WTC11 (cell line): ENCODE data around the gene ANO7. TPM values are rescaled to one million over a fixed set of nuclear protein-coding genes. Genes with fewer than 3 reads are reported as not detected.

Experiments
- ATAC-seq: fragments of 200-7000 bp; cut with Tn5 transposase; 2 replicates; pipeline ENCODE4 v1.10.0; 2021; ENCODE audit warnings: mild to moderate bottlenecking, moderate library complexity
- CTCF ChIA-PET: fragments of 300-600 bp; sonication (Branson Sonifier 250); formaldehyde crosslinking; loops from one replicate; lab custom pipeline; 2021; ENCODE audit warnings: antibody characterized with exemption; lab: Charles Lee
- POLR2A ChIA-PET: fragments of 350-600 bp; sonication (Branson Sonifier 250); formaldehyde crosslinking; loops from one replicate; lab custom pipeline; 2021; ENCODE audit warnings: antibody characterized with exemption; lab: Charles Lee
- DNase-seq: peaks from one replicate; pipeline ENCODE4 v3.0.0; 2021; ENCODE audit warnings: low spot score
- H3K27ac Mint-ChIP-seq: 2 replicates; pipeline ENCODE4 v1.8.0; 2021; ENCODE audit warnings: mixed read lengths
- H3K27me3 Mint-ChIP-seq: 2 replicates; pipeline ENCODE4 v1.8.0; 2021; ENCODE audit warnings: low read depth, mild to moderate bottlenecking, moderate library complexity, mixed read lengths
- H3K36me3 Mint-ChIP-seq: 2 replicates; pipeline ENCODE4 v1.8.0; 2021; ENCODE audit warnings: mixed read lengths
- H3K4me1 Mint-ChIP-seq: 2 replicates; pipeline ENCODE4 v1.8.0; 2022; ENCODE audit warnings: mixed read lengths
- H3K4me3 Mint-ChIP-seq: 2 replicates; pipeline ENCODE4 v1.8.0; 2021; ENCODE audit warnings: mild to moderate bottlenecking, moderate library complexity, mixed read lengths
- H3K9me3 Mint-ChIP-seq: 2 replicates; pipeline ENCODE4 v1.8.0; 2021; ENCODE audit warnings: mixed read lengths
- ESRRA ChIP-seq: sonication (generic); formaldehyde crosslinking; IDR thresholded peaks from 2 replicates; pipeline ENCODE4 v1.8.1; 2022; ENCODE audit warnings: mild to moderate bottlenecking, missing genetic modification reagents, borderline replicate concordance
- ETV6 ChIP-seq: sonication (generic); formaldehyde crosslinking; IDR thresholded peaks from 2 replicates; pipeline ENCODE4 v1.8.1; 2022; ENCODE audit warnings: mild to moderate bottlenecking, missing genetic modification reagents
- GABPB1 ChIP-seq: sonication (generic); formaldehyde crosslinking; IDR thresholded peaks from 2 replicates; pipeline ENCODE4 v1.8.1; 2023; ENCODE audit warnings: mild to moderate bottlenecking, missing genetic modification reagents
- IRF2 ChIP-seq: sonication (generic); formaldehyde crosslinking; IDR thresholded peaks from 2 replicates; pipeline ENCODE4 v1.8.0; 2022; ENCODE audit warnings: low read depth, missing genetic modification reagents, borderline replicate concordance
- MYBL2 ChIP-seq: sonication (generic); formaldehyde crosslinking; IDR thresholded peaks from 2 replicates; pipeline ENCODE4 v1.8.1; 2023; ENCODE audit warnings: mild to moderate bottlenecking, moderate library complexity, missing genetic modification reagents
- NFATC4 ChIP-seq: fragments of 250-450 bp; sonication (Bioruptor Pico); IDR thresholded peaks from 2 replicates; pipeline ENCODE4 v1.9.0; 2021; ENCODE audit warnings: mild to moderate bottlenecking
- NR3C1 ChIP-seq: sonication (generic); formaldehyde crosslinking; conservative IDR thresholded peaks from 2 replicates; pipeline ENCODE4 v1.8.1; 2023; ENCODE audit warnings: low read depth, mild to moderate bottlenecking, missing genetic modification reagents
- SMAD4 ChIP-seq: sonication (generic); formaldehyde crosslinking; IDR thresholded peaks from 2 replicates; pipeline ENCODE4 v1.8.0; 2022; ENCODE audit warnings: mild to moderate bottlenecking, missing genetic modification reagents
- ZNF138 ChIP-seq: sonication (generic); formaldehyde crosslinking; conservative IDR thresholded peaks from 2 replicates; pipeline ENCODE4 v1.8.1; 2022; ENCODE audit warnings: mild to moderate bottlenecking, moderate library complexity, missing genetic modification reagents
- total RNA-seq: library from RNA; stranded (reverse); gene quantifications from 3 replicates; pipeline ENCODE4 v1.2.3, GENCODE V29; 2021
- TF ChIP-seq, protein P1 (sequence below): sonication (generic); formaldehyde crosslinking; IDR thresholded peaks from 2 replicates; pipeline ENCODE4 v1.8.1; 2023; ENCODE audit warnings: mild to moderate bottlenecking, missing genetic modification reagents
- TF ChIP-seq, protein P2 (sequence below): sonication (generic); formaldehyde crosslinking; IDR thresholded peaks from 2 replicates; pipeline ENCODE4 v1.8.0; 2022; ENCODE audit warnings: mild to moderate bottlenecking, missing genetic modification reagents
- TF ChIP-seq, protein P3 (sequence below): fragments of 250-450 bp; sonication (Bioruptor Pico); IDR thresholded peaks from 2 replicates; pipeline ENCODE4 v1.9.0; 2021; ENCODE audit warnings: moderate library complexity, mild to moderate bottlenecking, inconsistent platforms, borderline replicate concordance
- TF ChIP-seq, protein P4 (sequence below): sonication (generic); formaldehyde crosslinking; IDR thresholded peaks from 2 replicates; pipeline ENCODE4 v1.8.0; 2022; ENCODE audit warnings: mild to moderate bottlenecking, missing genetic modification reagents
- TF ChIP-seq, protein P5 (sequence below): fragments of 250-450 bp; sonication (Bioruptor Pico); IDR thresholded peaks from 2 replicates; pipeline ENCODE4 v1.9.0; 2021; ENCODE audit warnings: mild to moderate bottlenecking
- TF ChIP-seq, protein P6 (sequence below): fragments of 250-450 bp; sonication (Bioruptor Pico); IDR thresholded peaks from 2 replicates; pipeline ENCODE4 v1.9.0; 2021; ENCODE audit warnings: mild to moderate bottlenecking, borderline replicate concordance
- TF ChIP-seq, protein P7 (sequence below): sonication (generic); formaldehyde crosslinking; IDR thresholded peaks from 2 replicates; pipeline ENCODE4 v1.8.1; 2022; ENCODE audit warnings: missing genetic modification reagents, borderline replicate concordance

The ANO7 gene
- total RNA-seq, 1 experiment from 2014 or later = 8.0 TPM

DNA sequence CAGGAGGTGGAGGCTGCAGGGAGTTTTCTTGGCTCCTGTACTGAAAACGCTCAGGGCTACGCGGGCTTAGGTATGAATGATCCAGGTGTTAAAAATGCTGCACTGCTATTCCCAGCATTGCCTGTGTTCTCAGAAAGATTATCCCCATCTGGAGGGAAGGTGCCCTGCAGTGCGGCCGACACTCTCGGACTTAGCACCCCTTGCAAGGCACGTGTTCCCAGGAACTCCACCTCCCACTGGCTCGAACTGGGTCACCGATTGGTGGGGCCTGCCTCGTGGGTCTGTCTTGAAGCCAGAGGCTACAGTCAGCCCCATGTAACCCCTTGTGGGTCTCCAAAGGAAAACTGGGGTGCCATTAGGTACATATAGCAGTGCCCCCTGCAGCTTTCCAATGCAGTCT, 25.7 kb downstream of the ANO7 start (continued):
- TF ChIP-seq, protein P1, sequence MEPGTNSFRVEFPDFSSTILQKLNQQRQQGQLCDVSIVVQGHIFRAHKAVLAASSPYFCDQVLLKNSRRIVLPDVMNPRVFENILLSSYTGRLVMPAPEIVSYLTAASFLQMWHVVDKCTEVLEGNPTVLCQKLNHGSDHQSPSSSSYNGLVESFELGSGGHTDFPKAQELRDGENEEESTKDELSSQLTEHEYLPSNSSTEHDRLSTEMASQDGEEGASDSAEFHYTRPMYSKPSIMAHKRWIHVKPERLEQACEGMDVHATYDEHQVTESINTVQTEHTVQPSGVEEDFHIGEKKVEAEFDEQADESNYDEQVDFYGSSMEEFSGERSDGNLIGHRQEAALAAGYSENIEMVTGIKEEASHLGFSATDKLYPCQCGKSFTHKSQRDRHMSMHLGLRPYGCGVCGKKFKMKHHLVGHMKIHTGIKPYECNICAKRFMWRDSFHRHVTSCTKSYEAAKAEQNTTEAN (CRISPR knock-in tag) = no peak
- TF ChIP-seq, protein P2, sequence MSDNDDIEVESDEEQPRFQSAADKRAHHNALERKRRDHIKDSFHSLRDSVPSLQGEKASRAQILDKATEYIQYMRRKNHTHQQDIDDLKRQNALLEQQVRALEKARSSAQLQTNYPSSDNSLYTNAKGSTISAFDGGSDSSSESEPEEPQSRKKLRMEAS (CRISPR knock-in tag) = no peak
- TF ChIP-seq ETV6 (CRISPR knock-in tag) = no peak
- no peak for TF ChIP-seq IRF2 (CRISPR knock-in tag)

DNA sequence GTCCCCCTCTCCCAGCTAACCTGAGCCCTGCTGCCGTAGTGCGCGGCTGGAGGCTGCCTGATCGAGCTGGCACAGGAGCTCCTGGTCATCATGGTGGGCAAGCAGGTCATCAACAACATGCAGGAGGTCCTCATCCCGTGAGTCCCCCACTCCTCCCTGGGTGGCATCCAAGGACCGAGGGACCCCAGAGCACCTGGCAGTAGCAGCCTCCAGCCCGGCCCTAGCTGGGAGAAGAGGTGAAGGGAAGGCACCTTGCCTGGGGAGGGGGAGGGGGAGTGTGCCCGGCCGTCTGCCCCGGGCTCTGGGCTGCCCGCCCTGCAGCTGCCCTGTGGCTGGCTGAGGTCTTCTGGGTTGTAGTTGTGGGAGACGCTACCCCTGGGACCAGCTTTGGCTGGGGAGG, 26.3 kb downstream of the ANO7 start:
- ATAC-seq = no peak
- Mint-ChIP-seq H3K36me3 (peaks cover under 1% of the 10 kb centered on the region; the same call in 1 of the 2 replicates), H3K27ac (no peak overlapping the region), H3K4me1 (peaks cover 25% of the 10 kb centered on the region), H3K9me3 (peaks cover under 1% of the 10 kb centered on the region; the same call in 1 of the 2 replicates), H3K27me3 (peaks cover 5% of the 10 kb centered on the region), H3K4me3 (no peak overlapping the region)
- ChIA-PET POLR2A (no interaction called here), CTCF (interaction anchor here (1.1 to 2.2 kb wide), 3 partner anchors 34 to 363 kb away, joined by 3 to 5 read pairs (median 3); no protein-coding TSS in a partner anchor)
- no peak for DNase-seq
- TF ChIP-seq MYBL2 (CRISPR knock-in tag) = no peak
- TF ChIP-seq, protein P3, sequence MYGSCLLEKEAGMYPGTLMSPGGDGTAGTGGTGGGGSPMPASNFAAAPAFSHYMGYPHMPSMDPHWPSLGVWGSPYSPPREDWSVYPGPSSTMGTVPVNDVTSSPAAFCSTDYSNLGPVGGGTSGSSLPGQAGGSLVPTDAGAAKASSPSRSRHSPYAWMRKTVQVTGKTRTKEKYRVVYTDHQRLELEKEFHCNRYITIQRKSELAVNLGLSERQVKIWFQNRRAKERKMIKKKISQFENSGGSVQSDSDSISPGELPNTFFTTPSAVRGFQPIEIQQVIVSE (CRISPR knock-in tag) = no peak
- TF ChIP-seq, protein P4, sequence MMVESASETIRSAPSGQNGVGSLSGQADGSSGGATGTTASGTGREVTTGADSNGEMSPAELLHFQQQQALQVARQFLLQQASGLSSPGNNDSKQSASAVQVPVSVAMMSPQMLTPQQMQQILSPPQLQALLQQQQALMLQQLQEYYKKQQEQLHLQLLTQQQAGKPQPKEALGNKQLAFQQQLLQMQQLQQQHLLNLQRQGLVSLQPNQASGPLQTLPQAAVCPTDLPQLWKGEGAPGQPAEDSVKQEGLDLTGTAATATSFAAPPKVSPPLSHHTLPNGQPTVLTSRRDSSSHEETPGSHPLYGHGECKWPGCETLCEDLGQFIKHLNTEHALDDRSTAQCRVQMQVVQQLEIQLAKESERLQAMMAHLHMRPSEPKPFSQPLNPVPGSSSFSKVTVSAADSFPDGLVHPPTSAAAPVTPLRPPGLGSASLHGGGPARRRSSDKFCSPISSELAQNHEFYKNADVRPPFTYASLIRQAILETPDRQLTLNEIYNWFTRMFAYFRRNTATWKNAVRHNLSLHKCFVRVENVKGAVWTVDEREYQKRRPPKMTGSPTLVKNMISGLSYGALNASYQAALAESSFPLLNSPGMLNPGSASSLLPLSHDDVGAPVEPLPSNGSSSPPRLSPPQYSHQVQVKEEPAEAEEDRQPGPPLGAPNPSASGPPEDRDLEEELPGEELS (CRISPR knock-in tag) = no peak
- TF ChIP-seq SMAD4 (CRISPR knock-in tag) = no peak
- TF ChIP-seq ESRRA (CRISPR knock-in tag) = no peak
- TF ChIP-seq, protein P5, sequence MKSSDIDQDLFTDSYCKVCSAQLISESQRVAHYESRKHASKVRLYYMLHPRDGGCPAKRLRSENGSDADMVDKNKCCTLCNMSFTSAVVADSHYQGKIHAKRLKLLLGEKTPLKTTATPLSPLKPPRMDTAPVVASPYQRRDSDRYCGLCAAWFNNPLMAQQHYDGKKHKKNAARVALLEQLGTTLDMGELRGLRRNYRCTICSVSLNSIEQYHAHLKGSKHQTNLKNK (CRISPR knock-in tag) = no peak
- TF ChIP-seq ZNF138 (CRISPR knock-in tag) = no peak

DNA sequence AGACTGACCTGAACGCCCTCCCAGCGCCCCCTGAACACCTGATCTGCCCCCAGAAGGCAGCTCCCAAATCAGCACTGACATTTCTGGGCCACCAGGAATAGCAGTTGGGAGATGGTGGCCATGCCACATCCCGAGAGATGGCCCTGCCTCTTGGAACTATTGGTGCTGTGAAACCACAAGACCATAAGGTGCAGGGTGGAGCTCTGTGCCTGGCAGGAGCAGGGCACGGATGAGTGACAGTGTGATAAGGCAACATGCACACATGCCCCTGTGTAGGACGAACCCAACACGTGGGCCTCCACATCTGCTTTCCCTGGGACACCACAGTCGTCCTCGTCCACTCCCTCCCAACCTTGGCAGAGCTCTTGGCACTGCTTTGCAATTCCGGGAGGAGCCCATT, 26.9 kb downstream of the ANO7 start:
- Mint-ChIP-seq H3K4me3 (no peak overlapping the region), H3K36me3 (peaks cover 4% of the 10 kb centered on the region), H3K9me3 (peaks cover 4% of the 10 kb centered on the region; the same call in 1 of the 2 replicates), H3K4me1 (peaks cover 29% of the 10 kb centered on the region), H3K27me3 (peaks cover 5% of the 10 kb centered on the region), H3K27ac (no peak overlapping the region)
- DNase-seq (no peak), ATAC-seq (no peak)
- TF ChIP-seq NFATC4 (no peak), GABPB1 (CRISPR knock-in tag) (no peak), NR3C1 (no peak)
- TF ChIP-seq, protein P6, sequence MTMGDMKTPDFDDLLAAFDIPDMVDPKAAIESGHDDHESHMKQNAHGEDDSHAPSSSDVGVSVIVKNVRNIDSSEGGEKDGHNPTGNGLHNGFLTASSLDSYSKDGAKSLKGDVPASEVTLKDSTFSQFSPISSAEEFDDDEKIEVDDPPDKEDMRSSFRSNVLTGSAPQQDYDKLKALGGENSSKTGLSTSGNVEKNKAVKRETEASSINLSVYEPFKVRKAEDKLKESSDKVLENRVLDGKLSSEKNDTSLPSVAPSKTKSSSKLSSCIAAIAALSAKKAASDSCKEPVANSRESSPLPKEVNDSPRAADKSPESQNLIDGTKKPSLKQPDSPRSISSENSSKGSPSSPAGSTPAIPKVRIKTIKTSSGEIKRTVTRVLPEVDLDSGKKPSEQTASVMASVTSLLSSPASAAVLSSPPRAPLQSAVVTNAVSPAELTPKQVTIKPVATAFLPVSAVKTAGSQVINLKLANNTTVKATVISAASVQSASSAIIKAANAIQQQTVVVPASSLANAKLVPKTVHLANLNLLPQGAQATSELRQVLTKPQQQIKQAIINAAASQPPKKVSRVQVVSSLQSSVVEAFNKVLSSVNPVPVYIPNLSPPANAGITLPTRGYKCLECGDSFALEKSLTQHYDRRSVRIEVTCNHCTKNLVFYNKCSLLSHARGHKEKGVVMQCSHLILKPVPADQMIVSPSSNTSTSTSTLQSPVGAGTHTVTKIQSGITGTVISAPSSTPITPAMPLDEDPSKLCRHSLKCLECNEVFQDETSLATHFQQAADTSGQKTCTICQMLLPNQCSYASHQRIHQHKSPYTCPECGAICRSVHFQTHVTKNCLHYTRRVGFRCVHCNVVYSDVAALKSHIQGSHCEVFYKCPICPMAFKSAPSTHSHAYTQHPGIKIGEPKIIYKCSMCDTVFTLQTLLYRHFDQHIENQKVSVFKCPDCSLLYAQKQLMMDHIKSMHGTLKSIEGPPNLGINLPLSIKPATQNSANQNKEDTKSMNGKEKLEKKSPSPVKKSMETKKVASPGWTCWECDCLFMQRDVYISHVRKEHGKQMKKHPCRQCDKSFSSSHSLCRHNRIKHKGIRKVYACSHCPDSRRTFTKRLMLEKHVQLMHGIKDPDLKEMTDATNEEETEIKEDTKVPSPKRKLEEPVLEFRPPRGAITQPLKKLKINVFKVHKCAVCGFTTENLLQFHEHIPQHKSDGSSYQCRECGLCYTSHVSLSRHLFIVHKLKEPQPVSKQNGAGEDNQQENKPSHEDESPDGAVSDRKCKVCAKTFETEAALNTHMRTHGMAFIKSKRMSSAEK (CRISPR knock-in tag) = no peak
- TF ChIP-seq, protein P7, sequence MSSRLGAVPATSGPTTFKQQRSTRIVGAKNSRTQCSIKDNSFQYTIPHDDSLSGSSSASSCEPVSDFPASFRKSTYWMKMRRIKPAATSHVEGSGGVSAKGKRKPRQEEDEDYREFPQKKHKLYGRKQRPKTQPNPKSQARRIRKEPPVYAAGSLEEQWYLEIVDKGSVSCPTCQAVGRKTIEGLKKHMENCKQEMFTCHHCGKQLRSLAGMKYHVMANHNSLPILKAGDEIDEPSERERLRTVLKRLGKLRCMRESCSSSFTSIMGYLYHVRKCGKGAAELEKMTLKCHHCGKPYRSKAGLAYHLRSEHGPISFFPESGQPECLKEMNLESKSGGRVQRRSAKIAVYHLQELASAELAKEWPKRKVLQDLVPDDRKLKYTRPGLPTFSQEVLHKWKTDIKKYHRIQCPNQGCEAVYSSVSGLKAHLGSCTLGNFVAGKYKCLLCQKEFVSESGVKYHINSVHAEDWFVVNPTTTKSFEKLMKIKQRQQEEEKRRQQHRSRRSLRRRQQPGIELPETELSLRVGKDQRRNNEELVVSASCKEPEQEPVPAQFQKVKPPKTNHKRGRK (CRISPR knock-in tag) = no peak
- CTCF ChIA-PET = interaction anchor here (1.1 to 2.2 kb wide), 4 partner anchors 35 to 364 kb away, joined by 3 to 5 read pairs (median 3); no protein-coding TSS in a partner anchor
- POLR2A ChIA-PET = no interaction called here
